Activated CD4-positive, alpha-beta T cell treated with anti-CD3 and anti-CD28 coated beads for 24 hours (primary cell): Measurements from ENCODE around the gene CCDC50.

Experiments
- DNase-seq, 2 donors: peaks; one replicate each; pipeline ENCODE4 v3.0.0-alpha.2; 2020; ENCODE audit warnings: low read depth in 2 of 2

Gene CCDC50

DNA sequence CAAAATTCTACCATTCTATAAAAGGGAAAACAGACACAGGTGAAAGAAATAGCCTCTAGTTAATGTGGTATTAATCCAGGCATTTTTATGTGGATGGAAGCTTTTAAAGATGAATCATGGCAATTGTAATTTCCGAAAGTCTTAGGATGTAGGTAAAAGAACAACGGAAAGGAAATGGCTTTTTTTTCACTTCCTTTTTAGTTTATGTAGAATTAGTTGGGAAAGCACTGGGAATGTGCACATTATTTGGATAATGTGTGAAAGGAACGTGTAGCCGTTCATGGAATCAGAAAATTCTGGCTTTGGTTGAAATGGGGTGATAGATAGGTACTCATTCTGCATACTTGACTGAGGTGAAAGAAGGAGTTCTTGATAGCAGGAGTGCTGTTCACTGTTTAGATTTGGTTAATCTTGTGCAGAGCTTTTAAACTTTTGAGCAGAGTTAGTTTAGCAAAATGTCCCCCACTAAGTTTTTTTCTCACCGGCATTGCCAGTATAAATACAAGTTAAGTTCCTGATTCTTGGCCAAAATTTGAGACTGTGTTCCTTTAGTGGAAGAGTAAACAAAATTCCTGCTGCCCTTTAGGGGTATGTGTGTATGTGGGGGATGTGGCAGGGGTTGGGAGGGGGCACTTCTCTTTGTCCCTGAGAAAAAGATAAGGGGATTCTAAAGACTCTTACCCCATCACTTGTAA is 21.3 kb downstream of the CCDC50 start:
- no peak for DNase-seq

DNA sequence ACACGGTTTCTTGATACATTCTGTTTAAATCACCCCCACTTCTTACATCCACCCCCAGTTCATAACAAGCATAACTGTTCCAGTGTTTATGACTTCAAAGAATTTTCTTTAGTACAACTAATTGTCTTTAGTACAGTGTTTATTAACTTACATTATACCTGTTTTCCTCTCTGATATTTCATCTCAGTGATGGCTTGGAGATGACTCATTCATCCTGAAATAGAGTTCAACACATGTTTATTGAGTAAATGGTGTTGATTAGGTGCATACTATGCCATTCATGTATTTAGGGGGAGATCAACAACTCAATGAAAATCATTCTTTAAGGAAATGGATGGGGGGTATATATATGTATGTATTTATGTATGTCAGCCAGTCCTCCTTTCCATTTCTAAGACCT is 22.8 kb downstream of the CCDC50 start:
- DNase-seq, result no peak

DNA sequence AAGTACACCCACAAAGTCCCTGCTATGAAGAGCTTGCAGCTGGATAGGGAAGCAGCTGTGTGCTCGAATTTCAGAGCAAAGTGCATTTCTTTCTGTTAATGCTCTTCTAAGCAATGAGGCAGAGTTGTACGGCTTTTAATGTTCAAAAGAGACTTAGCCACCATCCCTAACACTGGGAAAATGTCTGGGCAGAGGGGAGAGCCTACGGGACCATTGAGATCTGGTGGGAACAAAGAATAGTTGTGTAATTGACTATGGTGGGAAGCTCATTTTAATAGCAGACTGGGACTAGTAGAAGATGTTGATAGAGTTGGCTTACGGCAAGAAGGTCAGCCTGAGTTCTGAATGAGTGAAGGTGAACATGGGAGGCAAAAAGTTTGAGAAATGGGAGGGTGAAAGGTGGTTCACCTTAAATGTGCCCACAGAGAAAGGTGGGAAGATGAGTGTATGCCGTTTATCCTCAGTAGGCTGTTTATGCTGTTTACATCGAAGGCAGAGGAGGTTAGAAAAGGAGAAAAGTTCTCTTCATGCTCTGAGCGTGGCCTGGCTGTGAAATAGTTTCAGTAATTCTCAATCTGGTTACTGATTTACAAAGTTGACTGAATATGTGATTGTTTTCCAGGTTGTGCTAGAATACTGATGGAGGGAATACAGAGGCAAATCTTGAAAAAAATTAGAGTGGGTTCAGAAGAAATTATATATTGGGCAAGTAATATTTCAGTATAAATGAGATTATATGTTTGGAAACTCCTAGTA is 24.0 kb downstream of the CCDC50 start:
- DNase-seq, result no peak

DNA sequence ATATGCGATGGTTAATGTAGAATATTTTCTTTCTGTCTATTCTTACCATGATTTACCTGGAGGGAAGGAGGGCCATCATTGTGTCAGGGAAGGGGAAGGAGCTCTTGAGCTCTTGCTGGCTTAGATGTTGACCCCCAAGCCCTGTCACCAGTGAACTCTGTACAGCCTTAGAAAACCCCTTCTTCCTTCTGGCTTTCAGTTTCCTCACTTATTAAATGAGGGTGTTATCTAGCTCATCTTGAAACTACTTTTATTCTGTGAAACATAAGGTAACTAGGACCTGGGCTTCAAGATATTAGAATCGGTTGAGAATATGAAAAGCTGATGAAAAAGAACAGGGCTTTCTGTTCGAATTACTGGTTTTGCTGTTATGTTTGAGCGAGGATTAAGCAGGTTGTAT is 26.2 kb downstream of the CCDC50 start:
- no peak for DNase-seq

DNA sequence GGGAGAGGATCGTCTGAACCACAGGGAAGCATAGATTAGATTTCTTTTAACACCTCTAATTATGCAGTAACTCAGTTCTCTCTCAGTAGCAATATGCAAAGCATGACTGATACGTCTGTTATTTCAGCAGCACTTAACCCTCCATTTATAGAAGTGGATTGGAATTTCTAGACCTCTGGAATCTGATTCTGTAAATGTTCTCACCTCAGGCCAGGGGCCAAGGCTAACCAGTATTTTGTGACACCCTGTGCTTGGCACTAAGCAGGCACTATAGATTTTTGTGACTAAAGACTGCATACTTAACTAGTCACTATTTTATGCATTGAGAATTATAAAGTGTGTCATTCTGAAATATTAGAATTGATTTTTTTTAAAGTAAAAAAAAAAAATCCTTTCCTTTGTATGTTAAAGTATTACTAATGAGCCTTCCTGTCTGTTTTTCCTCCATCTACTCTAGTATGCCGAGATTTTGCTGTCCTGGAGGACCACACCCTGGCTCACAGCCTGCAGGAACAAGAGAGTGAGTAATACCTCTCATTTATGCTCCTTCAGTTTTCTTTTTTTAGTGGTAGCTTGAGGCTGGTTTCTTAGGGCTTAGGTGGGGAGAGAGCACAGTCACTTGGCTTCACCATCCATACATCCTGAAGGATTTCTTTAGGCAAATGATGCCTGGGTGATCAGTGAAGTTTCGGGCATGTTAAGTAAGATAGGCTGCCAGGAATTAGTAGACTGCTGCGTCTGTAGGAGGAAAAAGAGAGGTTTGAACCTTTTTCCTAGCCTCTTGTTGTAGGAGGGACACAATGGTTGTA is 27.6 kb downstream of the CCDC50 start:
- DNase-seq, result no peak

DNA sequence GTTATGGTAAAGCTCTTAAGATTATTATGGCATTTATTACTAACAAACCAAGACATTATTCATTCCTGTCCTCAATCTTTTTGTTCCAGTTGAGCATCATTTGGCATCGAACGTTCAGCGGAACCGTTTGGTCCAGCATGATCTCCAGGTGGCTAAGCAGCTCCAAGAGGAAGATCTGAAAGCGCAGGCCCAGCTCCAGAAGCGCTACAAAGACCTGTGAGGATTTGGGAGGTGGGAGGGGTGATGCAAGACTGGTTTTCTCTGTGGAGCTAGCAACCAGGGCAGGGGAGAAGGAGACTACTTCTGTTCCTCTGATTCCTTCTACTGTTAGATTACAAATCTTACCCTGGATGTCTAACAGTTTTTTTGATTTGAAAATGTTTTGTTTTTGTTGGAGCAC is 28.7 kb downstream of the CCDC50 start:
- no peak for DNase-seq

DNA sequence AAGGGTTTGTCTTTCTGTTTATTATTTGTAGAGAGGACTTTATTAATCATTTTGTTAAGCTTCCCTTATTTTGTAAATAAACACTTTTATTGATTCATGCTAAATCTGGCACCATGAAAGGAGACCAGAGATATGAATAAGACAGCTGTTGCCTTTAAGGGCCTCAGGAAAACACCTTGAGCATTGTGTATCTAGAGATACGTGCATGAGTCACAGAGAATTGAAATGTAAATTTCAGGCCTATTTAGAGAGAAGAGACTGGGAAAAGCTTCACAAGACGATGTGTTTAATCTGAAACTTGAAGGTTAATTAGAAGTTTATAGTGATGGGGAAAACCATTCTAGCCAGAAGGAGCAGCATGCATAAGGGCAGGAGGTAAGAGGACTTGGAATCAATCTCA is 29.7 kb downstream of the CCDC50 start:
- no peak for DNase-seq

DNA sequence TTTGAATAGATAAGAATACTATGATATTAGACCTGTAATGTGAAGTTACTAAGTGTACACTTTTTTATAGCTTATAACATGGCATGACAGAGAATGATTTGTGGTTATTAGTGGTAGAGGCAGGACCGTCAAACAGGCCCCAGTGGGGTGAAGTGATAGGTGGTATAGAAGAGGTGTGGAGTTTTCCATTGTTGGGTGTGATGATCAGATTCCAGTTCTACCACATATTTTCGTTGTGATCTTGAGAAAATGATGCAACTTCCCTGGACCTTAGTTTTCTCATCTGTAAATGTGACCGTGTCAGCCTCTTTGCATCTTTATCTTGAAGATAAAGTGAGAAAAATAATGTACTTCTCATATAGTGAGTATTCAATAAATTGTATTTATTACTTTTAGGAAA is 31.4 kb downstream of the CCDC50 start:
- DNase-seq, result no peak

DNA sequence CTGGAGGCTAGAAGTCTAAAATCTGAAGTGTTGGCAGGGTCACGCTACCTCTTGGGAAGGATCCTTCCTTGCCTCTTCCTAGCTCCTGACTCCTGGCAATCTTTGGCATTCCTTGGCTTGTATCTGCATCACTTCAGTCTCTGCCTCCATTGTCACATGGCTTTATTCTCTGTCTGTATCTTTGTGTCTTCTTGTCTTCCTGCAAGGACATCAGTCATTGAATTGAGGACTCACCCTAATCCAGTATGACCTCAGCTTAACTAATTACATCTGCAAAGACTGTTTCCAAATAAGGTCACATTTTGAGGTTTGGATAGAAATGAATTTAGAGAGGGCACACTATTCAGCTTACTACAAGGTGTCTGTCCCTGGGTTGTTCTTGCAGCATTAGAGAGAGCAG is 32.3 kb downstream of the CCDC50 start:
- no peak for DNase-seq

DNA sequence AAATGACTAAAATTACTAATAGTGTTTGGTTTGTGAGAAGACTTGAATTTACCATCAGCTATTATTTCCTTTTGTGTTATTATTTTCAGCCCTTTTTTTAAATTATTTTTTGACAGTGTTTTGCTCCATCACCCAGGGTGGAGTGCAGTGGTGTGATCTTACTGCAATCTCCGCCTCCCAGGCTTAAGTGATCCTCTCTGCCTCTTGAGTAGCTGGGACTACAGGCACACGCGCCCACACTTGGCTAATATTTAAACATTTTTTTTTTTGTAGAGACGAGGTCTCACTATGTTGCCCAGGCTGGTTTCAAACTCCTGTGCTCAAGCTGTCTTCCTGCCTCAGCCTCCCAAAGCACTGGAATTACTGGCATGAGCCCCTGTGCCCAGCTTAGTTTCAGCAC is 32.8 kb downstream of the CCDC50 start:
- no peak for DNase-seq

DNA sequence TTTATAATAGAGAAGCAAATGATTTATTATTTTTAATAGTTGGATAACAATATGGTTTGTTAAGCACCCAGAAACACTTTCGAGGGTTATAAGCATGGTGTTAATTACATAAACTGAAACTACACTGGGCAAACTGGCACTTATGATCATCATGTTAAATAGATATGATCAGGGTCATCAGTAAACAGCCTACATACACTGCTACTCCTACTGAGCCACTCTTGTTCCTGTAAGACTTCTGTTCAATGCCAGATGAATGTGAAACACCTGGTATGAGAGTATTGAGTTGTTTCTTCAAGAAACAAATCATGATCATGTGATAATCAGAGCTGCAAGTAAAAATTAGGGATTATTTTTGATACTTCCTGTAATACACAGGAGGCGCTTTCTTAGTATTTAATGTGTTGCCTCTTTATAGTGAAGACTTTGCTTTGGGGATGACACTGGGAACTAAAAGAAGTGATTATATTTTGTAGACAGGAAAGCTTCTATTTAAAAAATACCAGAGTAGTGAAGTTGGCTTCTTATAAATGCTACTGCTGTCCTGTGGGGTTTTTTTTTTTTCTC is 33.4 kb downstream of the CCDC50 start:
- DNase-seq, result no peak

DNA sequence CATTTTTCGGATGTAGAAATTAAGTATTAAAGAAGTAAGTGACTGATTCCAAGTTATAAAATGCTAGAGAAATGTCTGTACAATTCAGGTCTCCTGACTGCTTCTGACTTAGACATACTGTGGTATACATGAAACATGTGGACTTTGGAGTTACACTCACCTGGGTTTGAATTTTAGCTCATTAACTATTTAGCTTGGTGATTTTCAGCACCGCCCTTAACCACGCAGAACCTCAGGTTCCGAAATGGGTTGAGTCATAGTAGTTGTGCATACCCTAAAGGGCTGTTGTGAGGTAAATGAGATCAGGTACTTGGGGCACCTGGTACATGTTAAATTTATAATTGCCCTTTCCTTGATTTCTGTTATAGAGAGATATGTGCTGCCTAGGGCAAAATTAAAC is 34.0 kb downstream of the CCDC50 start:
- no peak for DNase-seq

DNA sequence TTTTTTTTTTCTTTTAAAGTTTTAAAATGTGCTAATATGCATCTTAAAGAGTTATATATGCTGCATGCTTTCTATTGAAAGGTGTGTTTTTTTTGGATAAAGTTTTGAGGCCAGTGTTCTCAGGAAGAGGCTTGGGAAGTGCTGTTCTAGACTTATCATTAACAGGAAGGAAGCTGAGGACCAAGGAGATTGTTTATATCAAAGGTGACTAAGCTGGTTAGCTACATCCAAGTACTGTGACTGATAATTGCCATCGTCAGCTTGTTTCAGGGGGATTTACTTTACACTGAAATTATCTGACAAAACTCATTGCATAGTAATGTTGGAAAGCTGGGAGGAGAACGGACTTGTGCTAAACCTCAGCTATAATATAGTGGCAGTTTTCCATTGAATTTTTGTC is 37.5 kb downstream of the CCDC50 start:
- DNase-seq, result no peak

DNA sequence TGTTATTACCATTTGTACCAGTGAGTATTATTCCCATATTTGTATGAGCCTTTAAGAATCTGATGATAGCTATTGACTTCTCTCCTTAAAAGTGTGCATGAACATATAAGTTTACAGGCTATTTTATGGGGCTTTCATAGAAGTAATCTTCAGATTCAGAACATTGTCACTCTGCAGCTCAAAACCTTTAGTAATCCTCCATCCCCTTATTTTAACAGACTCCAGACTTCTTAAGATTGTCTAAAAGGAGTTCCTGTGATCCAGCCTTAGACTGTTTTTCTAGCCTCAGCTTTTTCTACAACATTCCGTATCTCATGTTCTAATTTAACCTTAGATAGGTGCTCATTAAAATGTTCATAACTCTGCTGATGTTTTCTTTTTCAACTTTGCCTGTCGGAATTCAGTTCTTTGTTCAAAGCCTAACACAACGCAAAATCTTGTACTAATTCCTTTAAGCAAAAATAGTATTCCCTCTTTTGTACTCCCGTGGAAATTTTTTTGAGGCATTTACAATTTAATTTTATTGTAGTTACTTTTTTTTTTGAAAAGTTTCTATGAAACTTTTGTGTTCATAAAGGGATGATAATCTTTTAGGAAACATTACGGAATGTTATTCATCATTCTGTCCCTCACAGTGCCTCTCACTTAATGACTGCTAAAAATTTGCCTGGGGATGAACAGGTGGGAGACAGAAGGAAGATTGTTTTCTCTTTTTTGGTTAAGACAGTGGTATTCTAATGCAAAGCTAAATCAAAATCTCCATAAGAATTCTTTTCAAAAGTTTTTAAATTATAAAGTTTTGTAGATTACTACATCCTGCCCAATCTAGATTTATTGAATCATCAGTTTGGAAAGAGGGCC is 39.8 kb downstream of the CCDC50 start:
- DNase-seq, result no peak

DNA sequence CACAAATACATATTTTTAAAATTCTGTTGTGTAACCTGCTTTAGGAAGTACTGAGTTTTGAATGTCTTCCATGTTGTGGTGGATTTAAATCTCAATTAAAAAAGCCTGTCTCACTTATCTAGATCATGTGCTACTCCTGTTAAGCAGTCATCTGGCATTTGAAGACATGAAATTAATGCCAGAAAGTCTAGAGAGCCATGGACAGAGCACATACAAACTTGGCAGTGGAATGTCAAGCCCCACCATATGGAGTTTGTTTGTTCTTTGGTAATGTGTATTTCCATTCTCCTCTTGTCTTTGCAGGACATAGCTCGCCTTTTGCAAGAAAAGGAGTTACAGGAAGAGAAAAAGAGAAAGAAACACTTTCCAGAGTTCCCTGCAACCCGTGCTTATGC is 40.4 kb downstream of the CCDC50 start:
- no peak for DNase-seq

DNA sequence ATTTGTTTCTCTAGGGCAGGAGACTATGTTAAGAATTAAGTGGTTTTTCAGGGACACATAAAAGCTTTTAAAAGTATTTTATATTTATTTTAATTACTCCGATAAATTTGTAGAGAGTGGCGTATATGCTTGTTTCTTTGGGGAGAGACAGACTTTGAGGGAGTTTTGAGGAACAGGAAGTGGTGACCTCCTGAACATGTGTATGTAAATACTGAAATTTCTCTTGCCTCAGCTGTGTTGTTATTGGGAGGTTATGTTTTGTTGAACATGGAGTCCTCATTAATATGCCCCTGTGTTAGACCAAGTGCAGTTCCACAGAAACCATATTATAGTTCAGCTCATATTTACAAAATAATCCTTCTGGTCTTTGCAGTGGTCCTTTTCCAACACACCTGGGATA is 42.9 kb downstream of the CCDC50 start:
- DNase-seq, result no peak

DNA sequence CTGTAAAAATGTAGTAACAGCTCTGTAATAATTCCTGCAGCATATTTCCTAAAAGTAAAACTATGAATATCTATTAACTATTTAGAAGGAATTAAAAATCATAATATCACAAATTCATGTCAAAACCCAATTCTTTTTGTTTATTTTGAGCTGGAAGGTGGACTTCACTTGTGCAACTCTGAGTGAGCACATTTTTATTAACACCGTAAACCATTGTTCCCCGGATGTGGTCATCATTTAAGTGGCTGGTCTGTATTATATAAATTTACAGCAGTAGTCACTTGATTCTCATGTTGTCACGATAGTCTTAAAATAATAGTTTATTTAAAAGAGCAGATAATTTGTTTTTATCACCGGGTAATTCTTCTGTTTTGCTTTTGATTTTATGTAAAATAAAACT is 44.1 kb downstream of the CCDC50 start:
- DNase-seq, result no peak

DNA sequence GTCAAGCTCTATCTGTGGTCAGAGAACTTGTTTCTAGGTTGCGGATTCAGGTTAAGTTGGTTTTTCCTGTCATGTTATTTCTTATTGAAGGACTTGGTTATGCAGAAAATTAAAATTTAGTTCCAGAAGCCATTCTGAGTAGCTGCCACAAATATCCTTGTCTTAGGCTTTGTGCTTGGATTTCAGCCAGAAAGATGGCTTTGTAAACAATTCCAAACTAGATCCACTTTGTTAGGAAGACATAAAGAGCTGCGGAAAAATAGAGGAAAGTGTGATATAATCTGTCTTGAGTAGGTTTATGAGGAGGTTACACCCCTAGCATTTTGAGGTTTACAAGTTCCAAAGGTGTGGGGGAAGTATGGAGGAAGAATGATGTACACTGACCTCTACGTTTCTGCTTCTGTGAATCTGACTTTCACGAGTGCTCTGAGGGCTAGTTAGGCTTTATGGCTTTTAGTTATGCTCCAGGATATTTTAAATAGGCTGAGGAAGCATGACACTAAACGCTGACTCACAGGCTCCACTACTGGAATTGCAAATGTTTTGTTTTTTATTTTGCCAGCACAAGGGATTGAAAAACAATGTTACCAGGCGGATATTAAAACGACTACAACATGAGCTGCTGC is 47.4 kb downstream of the CCDC50 start:
- DNase-seq, result no peak

DNA sequence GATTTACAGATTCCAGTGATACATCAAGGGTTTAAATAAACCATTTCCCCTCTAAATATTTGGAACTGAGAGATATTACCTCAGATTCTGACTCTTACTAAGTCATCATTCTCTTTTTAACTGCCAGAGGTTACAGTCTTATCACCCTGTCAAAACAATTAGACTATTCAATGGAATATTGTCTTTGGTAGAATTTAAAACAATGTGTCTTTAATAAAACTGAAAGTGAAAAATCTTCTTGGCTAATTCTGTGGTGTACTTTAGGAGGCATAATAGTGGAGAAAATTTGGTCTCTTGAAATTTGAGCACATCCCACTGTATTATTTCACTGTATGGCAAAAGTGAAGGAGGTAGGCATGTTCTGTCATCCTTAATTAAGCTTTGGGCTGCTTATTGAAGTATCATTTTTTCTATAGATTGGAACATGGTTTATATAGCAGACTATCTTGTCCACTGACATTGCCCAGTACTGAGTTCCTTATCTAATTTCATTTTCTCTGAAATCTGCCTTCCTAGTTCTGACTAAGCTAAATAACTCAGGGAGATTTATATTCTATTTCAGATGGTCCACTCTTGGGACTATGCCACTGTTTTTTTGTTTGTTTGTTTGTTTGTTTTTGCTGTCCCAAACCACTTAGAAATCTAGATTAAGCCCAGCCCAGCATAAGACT is 49.1 kb downstream of the CCDC50 start:
- DNase-seq, result no peak

DNA sequence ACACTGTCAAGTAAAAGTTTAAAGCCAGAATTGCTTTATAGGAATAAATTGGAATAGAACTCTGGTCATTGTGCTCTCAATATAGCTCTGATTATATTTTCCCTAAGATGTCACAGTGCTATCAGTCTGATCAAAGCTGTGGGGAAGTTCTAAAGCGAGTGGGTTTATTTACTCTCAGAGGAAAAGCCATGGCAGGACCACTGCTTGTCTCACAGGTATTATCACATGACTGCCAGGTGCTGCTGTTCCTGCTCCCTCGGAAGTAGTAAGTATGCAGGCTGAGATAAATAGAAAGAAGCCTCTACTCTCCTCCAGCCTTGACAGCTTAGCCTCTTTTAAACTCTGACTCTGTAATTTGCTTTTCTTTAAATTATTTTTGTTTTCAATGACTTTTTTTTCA is 50.3 kb downstream of the CCDC50 start:
- no peak for DNase-seq

DNA sequence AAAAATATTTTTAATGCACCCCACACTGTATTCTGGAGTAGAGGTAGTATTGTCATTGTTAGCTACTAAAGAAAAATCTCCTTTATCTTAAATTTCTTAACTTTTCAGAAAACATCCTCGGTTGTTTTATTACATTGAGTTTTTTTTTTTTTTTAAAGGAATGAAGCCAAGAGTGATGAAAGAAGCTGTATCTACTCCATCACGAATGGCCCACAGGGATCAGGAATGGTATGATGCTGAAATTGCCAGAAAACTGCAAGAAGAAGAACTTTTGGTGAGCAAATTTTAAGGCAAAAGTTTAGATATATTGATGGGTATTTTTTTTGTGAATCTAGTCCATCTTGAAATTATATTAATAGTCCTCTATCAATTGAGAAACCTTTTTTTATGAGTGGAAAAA is 50.8 kb downstream of the CCDC50 start:
- no peak for DNase-seq
